ENCODE measurements around the gene PPP1R1B. TPM values are rescaled to one million over a fixed set of nuclear protein-coding genes. Genes with fewer than 3 reads are reported as not detected.

The PPP1R1B gene
- polyA plus RNA-seq, 4 donors: 37.5 to 266 (median 45.8) TPM

DNA sequence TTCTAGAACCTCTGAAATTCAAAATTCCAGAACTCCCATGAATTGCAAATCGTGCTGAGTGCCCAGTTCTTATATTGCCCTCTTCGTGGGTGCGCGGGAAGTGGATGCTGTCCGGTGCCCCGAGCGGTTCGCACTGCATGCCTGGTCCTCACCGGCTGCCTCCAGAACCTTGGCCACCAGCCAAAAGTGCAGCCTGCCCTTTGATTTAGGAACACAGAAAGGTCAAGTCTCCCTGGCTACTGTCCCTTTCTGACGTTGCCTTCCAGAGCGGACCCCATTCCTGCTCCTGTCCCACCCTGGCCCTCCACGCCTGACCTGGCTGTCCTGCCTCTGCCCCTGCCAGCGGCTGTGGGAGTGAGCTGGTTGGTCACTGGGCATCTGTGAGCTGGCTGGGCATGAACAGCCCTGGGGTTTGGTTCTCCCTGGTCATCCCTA lies 28.7 kb upstream of the PPP1R1B start:
- Histone ChIP-seq H3K27me3 (ENCODE audit: control insufficient read depth in 3 of 3, insufficient read depth in 3 of 3, low read length in 3 of 3) (peaks cover 8 to 92% (median 60%) of the 10 kb centered on the region in 3 donors), H3K9me3 (ENCODE audit: control insufficient read depth in 2 of 2, insufficient read depth in 1 of 2, low read depth in 1 of 2, low read length in 1 of 2) (no peaks in the 10 kb centered on the region), H3K27ac (ENCODE audit: low read depth in 1 of 3, low read length in 2 of 3) (no peak overlapping the region), H3K4me3 (ENCODE audit: low read depth in 1 of 3, low read length in 3 of 3) (no peak overlapping the region), H3K4me1 (ENCODE audit: control insufficient read depth in 3 of 3, insufficient read depth in 2 of 3, low read depth in 1 of 3, low read length in 2 of 3) (peaks cover 0 to 6% (median 2%) of the 10 kb centered on the region in 3 donors), H3K36me3 (ENCODE audit: control insufficient read depth in 3 of 3, insufficient read depth in 2 of 3, low read depth in 1 of 3, low read length in 3 of 3) (no peaks in the 10 kb centered on the region)
- FAIRE-seq: no peak
- DNase-seq: no peak
- 11 to 18% (median 12%) methylated on average over 13 of the region's 13 CpGs for WGBS, 3 donors

DNA sequence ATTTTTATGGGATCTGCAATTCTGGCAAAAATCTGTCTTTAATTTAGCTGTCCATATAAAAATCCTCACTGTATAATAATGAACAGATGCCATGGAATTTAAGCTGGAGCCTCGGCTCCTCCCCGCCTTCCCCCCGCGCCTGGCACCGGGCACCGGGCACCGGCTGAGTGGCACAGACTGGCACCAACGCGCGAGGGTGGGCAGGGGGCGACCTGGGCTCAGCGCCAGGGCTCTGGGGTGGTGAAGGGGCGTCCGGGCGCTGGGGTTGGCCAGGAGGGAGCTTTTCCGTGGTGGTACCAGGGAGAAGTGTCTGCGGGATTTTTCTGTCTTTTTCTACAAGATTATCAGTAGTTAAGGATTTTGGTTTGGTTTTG lies 28.1 kb upstream of the PPP1R1B start:
- no peak for DNase-seq
- 2 to 5% (median 4%) methylated on average over 17 of the region's 17 CpGs for WGBS, 3 donors
- Histone ChIP-seq H3K27ac (ENCODE audit: low read depth in 1 of 3, low read length in 2 of 3) (no peak overlapping the region), H3K9me3 (ENCODE audit: control insufficient read depth in 2 of 2, insufficient read depth in 1 of 2, low read depth in 1 of 2, low read length in 1 of 2) (no peaks in the 10 kb centered on the region), H3K27me3 (ENCODE audit: control insufficient read depth in 3 of 3, insufficient read depth in 3 of 3, low read length in 3 of 3) (peaks cover 8 to 92% (median 59%) of the 10 kb centered on the region in 3 donors), H3K36me3 (ENCODE audit: control insufficient read depth in 3 of 3, insufficient read depth in 2 of 3, low read depth in 1 of 3, low read length in 3 of 3) (no peaks in the 10 kb centered on the region), H3K4me1 (ENCODE audit: control insufficient read depth in 3 of 3, insufficient read depth in 2 of 3, low read depth in 1 of 3, low read length in 2 of 3) (peaks cover 0 to 6% (median 2%) of the 10 kb centered on the region in 3 donors), H3K4me3 (ENCODE audit: low read depth in 1 of 3, low read length in 3 of 3) (no peak overlapping the region)
- FAIRE-seq: no peak

DNA sequence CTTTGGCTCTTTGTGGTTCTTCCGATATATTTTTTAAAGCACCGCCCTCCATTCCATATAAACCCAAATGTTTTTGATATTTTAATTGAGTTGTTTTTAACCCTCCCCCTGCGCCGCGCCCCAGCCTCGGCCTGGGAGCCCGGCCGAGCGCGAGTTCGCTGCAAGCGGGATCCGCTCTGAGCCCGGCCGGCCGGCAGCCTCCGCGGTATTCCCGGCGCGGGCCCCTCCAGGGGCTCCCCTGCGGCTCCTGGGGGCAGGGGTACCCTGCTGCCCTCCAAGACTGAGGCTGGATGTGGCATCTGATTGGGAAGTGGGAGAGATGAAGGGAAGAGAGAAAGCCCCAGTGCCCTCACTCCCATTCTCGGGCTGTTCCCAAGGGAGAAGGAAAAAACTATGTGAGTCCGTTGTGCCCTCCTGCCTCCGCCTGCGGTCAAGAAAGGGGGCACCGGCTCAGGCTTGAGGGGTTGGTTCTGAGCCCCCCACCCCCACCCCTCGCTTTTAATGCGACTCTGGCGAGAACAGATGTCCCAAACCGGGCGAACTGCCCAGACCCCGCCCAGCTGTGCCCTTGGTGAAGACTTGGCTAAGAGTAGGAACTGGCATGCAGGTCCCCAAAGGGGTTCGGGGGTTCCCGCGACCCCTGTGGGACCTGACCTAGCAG lies 27.6 kb upstream of the PPP1R1B start:
- Histone ChIP-seq H3K4me3 (ENCODE audit: low read depth in 1 of 3, low read length in 3 of 3) (no peak overlapping the region), H3K27ac (ENCODE audit: low read depth in 1 of 3, low read length in 2 of 3) (no peak overlapping the region), H3K9me3 (ENCODE audit: control insufficient read depth in 2 of 2, insufficient read depth in 1 of 2, low read depth in 1 of 2, low read length in 1 of 2) (no peaks in the 10 kb centered on the region), H3K4me1 (ENCODE audit: control insufficient read depth in 3 of 3, insufficient read depth in 2 of 3, low read depth in 1 of 3, low read length in 2 of 3) (peaks cover 0 to 6% (median 2%) of the 10 kb centered on the region in 3 donors), H3K36me3 (ENCODE audit: control insufficient read depth in 3 of 3, insufficient read depth in 2 of 3, low read depth in 1 of 3, low read length in 3 of 3) (no peaks in the 10 kb centered on the region), H3K27me3 (ENCODE audit: control insufficient read depth in 3 of 3, insufficient read depth in 3 of 3, low read length in 3 of 3) (peaks cover 8 to 97% (median 61%) of the 10 kb centered on the region in 3 donors)
- FAIRE-seq (no peak), DNase-seq (no peak)
- WGBS, 3 donors: 3 to 5% (median 3%) methylated on average over 35 to 36 of the region's 36 CpGs

DNA sequence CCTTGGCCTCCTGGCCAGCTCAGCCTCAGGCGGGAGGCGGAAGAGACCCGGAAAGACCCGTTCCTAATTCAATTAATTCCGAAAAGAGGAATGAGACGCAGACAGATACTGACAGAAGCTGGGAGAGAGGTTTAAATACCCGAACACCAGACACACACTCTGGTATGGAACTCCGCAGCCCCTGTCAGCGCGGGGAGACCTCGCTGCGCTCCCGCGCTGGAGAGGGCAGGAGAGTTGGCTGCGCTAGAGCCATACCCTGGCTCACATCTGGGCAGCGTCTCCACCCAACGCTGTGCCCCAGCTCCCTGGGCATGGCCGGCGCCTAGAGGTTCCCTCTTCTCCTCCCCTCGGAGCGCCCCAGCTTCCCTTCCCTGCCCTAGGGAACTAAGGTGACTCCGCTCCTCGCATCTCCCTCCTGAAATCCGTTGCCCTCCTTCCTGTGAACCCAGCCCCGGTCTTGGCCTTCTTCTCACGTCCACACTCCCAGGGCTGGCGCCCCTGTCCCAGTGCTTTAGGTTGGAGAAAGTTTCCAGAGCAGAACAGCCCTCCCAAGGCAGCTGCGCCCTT lies 27.0 kb upstream of the PPP1R1B start:
- FAIRE-seq (no peak), DNase-seq (no peak)
- WGBS, 3 donors: 6 to 8% (median 7%) methylated on average over 27 to 28 of the region's 28 CpGs
- Histone ChIP-seq H3K36me3 (ENCODE audit: control insufficient read depth in 3 of 3, insufficient read depth in 2 of 3, low read depth in 1 of 3, low read length in 3 of 3) (no peaks in the 10 kb centered on the region), H3K9me3 (ENCODE audit: control insufficient read depth in 2 of 2, insufficient read depth in 1 of 2, low read depth in 1 of 2, low read length in 1 of 2) (no peaks in the 10 kb centered on the region), H3K27ac (ENCODE audit: low read depth in 1 of 3, low read length in 2 of 3) (no peak overlapping the region), H3K4me1 (ENCODE audit: control insufficient read depth in 3 of 3, insufficient read depth in 2 of 3, low read depth in 1 of 3, low read length in 2 of 3) (peaks cover 0 to 6% (median 2%) of the 10 kb centered on the region in 3 donors), H3K27me3 (ENCODE audit: control insufficient read depth in 3 of 3, insufficient read depth in 3 of 3, low read length in 3 of 3) (peaks cover 8 to 100% (median 63%) of the 10 kb centered on the region in 3 donors), H3K4me3 (ENCODE audit: low read depth in 1 of 3, low read length in 3 of 3) (no peak overlapping the region)

DNA sequence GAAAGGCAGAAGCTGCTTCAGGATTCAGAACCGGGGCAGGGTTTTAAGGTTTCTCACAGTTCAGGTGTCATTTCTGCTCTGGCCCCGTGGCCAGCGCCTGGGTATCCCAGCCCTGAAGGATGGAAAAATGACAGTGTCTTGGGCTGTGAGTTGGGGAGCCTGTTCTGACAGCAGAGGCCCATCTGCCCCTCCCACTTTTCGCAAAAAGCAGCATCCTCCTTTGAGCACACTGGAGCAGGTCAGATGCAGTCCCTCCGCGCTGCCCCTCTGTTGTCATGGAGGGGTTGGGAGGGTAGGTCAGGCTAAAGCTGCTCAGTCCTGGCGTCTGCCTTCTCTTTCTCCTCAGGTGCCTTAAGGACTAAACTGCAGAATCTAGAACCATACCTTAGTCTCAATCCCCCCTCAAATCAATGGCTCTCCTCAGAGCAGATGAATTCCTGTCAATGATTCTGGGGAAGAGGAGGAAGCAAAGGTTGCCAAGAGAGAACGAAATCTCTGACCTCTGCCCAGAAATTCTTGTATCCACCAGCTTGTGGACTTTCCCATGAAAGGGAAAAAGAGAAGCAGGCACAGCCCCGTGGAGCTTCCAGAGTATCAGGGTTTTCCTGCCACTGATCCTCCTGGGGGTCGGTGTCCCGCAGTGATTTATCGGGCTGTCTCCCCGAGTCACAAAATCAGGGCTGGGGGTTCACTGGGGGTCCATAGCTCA lies 26.3 kb upstream of the PPP1R1B start:
- no peaks in the 10 kb centered on the region for H3K36me3 ChIP-seq (ENCODE audit: control insufficient read depth in 3 of 3, insufficient read depth in 2 of 3, low read depth in 1 of 3, low read length in 3 of 3)
- FAIRE-seq (no peak), DNase-seq (no peak)
- H3K4me3 ChIP-seq (ENCODE audit: low read depth in 1 of 3, low read length in 3 of 3): no peak overlapping the region
- no peak overlapping the region for H3K27ac ChIP-seq (ENCODE audit: low read depth in 1 of 3, low read length in 2 of 3)
- WGBS, 3 donors: 3 to 6% (median 4%) methylated on average over 13 of the region's 13 CpGs
- H3K9me3 ChIP-seq (ENCODE audit: control insufficient read depth in 2 of 2, insufficient read depth in 1 of 2, low read depth in 1 of 2, low read length in 1 of 2): no peaks in the 10 kb centered on the region
- peaks cover 9 to 100% (median 63%) of the 10 kb centered on the region in 3 donors for H3K27me3 ChIP-seq (ENCODE audit: control insufficient read depth in 3 of 3, insufficient read depth in 3 of 3, low read length in 3 of 3)
- H3K4me1 ChIP-seq (ENCODE audit: control insufficient read depth in 3 of 3, insufficient read depth in 2 of 3, low read depth in 1 of 3, low read length in 2 of 3): peaks cover 0 to 6% (median 2%) of the 10 kb centered on the region in 3 donors

DNA sequence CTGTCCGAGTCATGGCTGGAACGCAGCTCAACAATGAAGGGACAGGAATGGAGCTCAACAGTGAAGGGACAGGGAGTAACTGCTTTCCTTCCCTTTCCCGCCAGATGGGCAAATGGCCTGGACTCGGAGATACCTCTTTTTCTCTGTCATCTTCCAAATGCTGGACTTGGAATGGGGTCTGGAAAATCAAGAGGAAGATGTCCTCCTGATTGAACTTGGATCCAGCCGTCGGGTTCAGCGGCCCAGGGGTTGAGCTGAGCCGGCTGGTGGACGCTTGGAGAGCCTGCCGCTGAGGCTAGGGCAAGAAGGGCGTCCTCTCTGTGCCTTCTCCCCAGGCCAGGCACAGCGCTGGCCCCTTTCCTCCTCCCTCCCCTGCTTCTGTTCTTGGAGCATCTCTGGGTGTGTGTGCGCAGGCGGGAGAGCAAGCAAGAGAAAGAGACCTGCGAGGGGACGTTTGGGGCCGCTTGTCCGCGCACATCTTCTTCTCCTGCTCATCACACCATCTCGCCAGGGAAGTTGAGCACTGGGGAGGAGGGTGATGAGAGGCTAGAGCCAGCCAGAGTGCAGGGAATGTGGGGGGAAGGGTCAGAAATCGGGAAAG lies 25.7 kb upstream of the PPP1R1B start:
- DNase-seq (no peak), FAIRE-seq (no peak)
- Histone ChIP-seq H3K4me1 (ENCODE audit: control insufficient read depth in 3 of 3, insufficient read depth in 2 of 3, low read depth in 1 of 3, low read length in 2 of 3) (peaks cover 2 to 6% (median 3%) of the 10 kb centered on the region in 3 donors), H3K9me3 (ENCODE audit: control insufficient read depth in 2 of 2, insufficient read depth in 1 of 2, low read depth in 1 of 2, low read length in 1 of 2) (no peaks in the 10 kb centered on the region), H3K27ac (ENCODE audit: low read depth in 1 of 3, low read length in 2 of 3) (no peak overlapping the region), H3K4me3 (ENCODE audit: low read depth in 1 of 3, low read length in 3 of 3) (no peak overlapping the region), H3K27me3 (ENCODE audit: control insufficient read depth in 3 of 3, insufficient read depth in 3 of 3, low read length in 3 of 3) (peaks cover 6 to 99% (median 66%) of the 10 kb centered on the region in 3 donors), H3K36me3 (ENCODE audit: control insufficient read depth in 3 of 3, insufficient read depth in 2 of 3, low read depth in 1 of 3, low read length in 3 of 3) (no peaks in the 10 kb centered on the region)
- WGBS, 3 donors: 8 to 14% (median 10%) methylated on average over 21 of the region's 21 CpGs

DNA sequence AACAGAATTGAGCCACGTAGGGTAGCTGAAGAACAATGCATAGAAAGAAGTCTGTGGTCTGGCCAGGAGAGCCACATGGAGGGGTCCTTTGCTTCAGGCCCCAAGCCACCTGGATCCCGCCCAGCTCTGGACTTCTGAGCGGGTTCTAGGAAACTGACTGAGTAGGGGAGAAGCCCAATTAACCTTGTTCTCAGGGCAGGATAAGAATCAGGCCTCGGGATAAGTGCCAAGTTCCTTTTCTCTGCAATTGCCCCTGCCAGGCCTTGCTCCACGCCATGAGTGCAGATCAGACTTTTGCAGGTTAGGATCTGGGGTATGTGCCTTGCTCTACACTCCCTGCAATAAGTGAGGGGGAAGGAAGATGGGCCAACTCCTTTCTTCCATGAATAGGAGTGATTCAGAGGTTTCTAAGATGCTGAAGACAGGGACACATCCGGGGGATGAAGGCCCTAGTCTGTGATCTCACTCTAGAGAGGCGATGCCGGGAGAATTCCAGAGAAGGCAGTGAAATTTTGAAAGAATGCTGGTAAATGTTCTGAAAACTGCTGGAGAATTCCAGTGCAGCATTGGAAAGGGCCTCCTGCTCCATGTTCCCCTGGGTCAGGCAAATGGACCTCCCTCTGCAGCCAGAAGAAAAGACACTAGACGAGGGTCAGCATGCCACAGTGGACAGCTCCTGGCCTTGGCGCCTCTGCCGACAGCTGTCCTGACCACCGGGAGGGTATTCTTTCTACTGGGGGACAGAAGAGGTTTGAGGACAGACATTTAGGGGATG lies 24.8 kb upstream of the PPP1R1B start:
- DNase-seq (no peak), FAIRE-seq (no peak)
- Histone ChIP-seq H3K4me1 (ENCODE audit: control insufficient read depth in 3 of 3, insufficient read depth in 2 of 3, low read depth in 1 of 3, low read length in 2 of 3) (peaks cover 2 to 6% (median 3%) of the 10 kb centered on the region in 3 donors), H3K27ac (ENCODE audit: low read depth in 1 of 3, low read length in 2 of 3) (no peak overlapping the region), H3K9me3 (ENCODE audit: control insufficient read depth in 2 of 2, insufficient read depth in 1 of 2, low read depth in 1 of 2, low read length in 1 of 2) (no peaks in the 10 kb centered on the region), H3K4me3 (ENCODE audit: low read depth in 1 of 3, low read length in 3 of 3) (no peak overlapping the region), H3K36me3 (ENCODE audit: control insufficient read depth in 3 of 3, insufficient read depth in 2 of 3, low read depth in 1 of 3, low read length in 3 of 3) (no peaks in the 10 kb centered on the region), H3K27me3 (ENCODE audit: control insufficient read depth in 3 of 3, insufficient read depth in 3 of 3, low read length in 3 of 3) (peaks cover 10 to 99% (median 65%) of the 10 kb centered on the region in 3 donors)
- WGBS, 3 donors: 23 to 36% (median 28%) methylated on average over 12 of the region's 12 CpGs

Data from small intestine (tissue), 7 donors.